ENCODE results near the gene MRTFB.

Gene MRTFB

DNA sequence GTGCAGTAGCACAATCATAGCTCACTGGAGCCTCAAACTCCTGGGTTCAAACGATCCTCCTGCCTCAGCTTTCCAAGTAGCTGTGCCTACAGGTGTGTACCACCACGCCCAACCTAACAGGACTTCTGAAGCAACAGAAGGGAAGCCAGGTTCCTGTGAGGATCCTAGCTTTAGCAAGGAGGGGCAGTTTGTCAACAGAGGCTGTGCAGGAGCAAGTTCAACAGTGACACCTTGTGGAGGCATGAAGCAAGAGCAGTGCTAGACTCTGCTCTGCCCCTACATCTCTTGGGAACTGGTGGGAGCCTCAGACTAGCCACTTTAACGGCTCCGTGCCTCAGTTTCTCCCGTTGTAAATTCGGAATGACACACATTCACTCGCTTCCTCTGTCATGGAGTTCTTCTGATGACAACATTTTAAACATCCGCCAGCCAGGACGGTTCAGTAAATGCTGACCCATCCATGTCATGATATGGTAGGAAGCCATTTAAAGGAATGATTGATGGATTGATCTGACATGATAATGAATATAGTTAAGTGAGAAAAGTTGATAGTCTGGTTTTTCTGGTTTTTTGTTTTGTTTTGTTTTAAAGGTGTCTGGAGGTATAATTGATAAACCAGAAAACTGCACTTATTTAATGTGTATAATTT is 218.7 kb downstream of the MRTFB start:
- ATAC-seq: no peak
- TF ChIP-seq ARNTL (CRISPR knock-in tag; IDR thresholded peaks at IDR 0.05; ENCODE audit: borderline replicate concordance, low read depth): no peak
- TF ChIP-seq GLIS3 (CRISPR knock-in tag; IDR thresholded peaks at IDR 0.05): no peak
- TF ChIP-seq, protein P1, sequence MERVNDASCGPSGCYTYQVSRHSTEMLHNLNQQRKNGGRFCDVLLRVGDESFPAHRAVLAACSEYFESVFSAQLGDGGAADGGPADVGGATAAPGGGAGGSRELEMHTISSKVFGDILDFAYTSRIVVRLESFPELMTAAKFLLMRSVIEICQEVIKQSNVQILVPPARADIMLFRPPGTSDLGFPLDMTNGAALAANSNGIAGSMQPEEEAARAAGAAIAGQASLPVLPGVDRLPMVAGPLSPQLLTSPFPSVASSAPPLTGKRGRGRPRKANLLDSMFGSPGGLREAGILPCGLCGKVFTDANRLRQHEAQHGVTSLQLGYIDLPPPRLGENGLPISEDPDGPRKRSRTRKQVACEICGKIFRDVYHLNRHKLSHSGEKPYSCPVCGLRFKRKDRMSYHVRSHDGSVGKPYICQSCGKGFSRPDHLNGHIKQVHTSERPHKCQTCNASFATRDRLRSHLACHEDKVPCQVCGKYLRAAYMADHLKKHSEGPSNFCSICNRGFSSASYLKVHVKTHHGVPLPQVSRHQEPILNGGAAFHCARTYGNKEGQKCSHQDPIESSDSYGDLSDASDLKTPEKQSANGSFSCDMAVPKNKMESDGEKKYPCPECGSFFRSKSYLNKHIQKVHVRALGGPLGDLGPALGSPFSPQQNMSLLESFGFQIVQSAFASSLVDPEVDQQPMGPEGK (CRISPR knock-in tag; IDR thresholded peaks at IDR 0.05; ENCODE audit: borderline replicate concordance): no peak
- no peak for TF ChIP-seq SNAI2 (CRISPR knock-in tag; IDR thresholded peaks at IDR 0.05)
- TF ChIP-seq, protein P2, sequence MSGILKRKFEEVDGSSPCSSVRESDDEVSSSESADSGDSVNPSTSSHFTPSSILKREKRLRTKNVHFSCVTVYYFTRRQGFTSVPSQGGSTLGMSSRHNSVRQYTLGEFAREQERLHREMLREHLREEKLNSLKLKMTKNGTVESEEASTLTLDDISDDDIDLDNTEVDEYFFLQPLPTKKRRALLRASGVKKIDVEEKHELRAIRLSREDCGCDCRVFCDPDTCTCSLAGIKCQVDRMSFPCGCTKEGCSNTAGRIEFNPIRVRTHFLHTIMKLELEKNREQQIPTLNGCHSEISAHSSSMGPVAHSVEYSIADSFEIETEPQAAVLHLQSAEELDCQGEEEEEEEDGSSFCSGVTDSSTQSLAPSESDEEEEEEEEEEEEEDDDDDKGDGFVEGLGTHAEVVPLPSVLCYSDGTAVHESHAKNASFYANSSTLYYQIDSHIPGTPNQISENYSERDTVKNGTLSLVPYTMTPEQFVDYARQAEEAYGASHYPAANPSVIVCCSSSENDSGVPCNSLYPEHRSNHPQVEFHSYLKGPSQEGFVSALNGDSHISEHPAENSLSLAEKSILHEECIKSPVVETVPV (CRISPR knock-in tag; IDR thresholded peaks at IDR 0.05): no peak
- no peak for TF ChIP-seq ZNF8 (CRISPR knock-in tag; IDR thresholded peaks at IDR 0.05)
- TF ChIP-seq BACH2 (CRISPR knock-in tag; IDR thresholded peaks at IDR 0.05; ENCODE audit: borderline replicate concordance): no peak
- TF ChIP-seq, protein P3, sequence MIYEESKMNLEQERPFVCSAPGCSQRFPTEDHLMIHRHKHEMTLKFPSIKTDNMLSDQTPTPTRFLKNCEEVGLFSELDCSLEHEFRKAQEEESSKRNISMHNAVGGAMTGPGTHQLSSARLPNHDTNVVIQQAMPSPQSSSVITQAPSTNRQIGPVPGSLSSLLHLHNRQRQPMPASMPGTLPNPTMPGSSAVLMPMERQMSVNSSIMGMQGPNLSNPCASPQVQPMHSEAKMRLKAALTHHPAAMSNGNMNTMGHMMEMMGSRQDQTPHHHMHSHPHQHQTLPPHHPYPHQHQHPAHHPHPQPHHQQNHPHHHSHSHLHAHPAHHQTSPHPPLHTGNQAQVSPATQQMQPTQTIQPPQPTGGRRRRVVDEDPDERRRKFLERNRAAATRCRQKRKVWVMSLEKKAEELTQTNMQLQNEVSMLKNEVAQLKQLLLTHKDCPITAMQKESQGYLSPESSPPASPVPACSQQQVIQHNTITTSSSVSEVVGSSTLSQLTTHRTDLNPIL (CRISPR knock-in tag; IDR thresholded peaks at IDR 0.05; ENCODE audit: low read depth): no peak
- no peak for TF ChIP-seq ZFP3 (CRISPR knock-in tag; IDR thresholded peaks at IDR 0.05)
- no peak for TF ChIP-seq ZNF70 (CRISPR knock-in tag; IDR thresholded peaks at IDR 0.05)
- TF ChIP-seq ZNF565 (CRISPR knock-in tag; conservative IDR thresholded peaks at IDR 0.05; ENCODE audit: low read depth): no peak
- TF ChIP-seq PPARA (CRISPR knock-in tag; IDR thresholded peaks at IDR 0.05; ENCODE audit: borderline replicate concordance): no peak

DNA sequence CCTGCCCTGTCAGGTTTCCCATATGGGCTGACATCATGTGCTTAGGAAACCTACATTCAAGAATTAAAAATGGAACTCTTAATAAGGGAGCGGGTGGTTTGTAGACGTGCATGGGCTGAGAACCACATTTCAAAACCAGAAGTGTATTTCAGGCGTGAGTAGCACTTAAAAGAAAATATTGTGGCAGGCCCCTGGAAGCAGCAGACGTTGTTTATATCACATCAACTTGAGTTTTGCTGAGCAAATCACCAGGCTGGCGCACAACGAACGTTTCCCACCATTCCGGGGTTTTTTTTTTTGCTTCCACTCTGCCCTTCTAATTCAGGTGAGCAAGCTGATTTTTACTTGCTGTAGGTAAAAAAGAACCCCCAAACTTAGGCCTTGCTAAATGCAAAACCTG is 220.2 kb downstream of the MRTFB start:
- TF ChIP-seq, protein P1 (CRISPR knock-in tag; IDR thresholded peaks at IDR 0.05; ENCODE audit: borderline replicate concordance): no peak
- TF ChIP-seq CSDC2 (CRISPR knock-in tag; IDR thresholded peaks at IDR 0.05): no peak
- TF ChIP-seq SNAI2 (CRISPR knock-in tag; IDR thresholded peaks at IDR 0.05): no peak
- TF ChIP-seq ZNF565 (CRISPR knock-in tag; conservative IDR thresholded peaks at IDR 0.05; ENCODE audit: low read depth): no peak
- TF ChIP-seq, protein P3 (CRISPR knock-in tag; IDR thresholded peaks at IDR 0.05; ENCODE audit: low read depth): no peak
- no peak for TF ChIP-seq ZFP3 (CRISPR knock-in tag; IDR thresholded peaks at IDR 0.05)
- no peak for TF ChIP-seq ZNF8 (CRISPR knock-in tag; IDR thresholded peaks at IDR 0.05)
- TF ChIP-seq, protein P4, sequence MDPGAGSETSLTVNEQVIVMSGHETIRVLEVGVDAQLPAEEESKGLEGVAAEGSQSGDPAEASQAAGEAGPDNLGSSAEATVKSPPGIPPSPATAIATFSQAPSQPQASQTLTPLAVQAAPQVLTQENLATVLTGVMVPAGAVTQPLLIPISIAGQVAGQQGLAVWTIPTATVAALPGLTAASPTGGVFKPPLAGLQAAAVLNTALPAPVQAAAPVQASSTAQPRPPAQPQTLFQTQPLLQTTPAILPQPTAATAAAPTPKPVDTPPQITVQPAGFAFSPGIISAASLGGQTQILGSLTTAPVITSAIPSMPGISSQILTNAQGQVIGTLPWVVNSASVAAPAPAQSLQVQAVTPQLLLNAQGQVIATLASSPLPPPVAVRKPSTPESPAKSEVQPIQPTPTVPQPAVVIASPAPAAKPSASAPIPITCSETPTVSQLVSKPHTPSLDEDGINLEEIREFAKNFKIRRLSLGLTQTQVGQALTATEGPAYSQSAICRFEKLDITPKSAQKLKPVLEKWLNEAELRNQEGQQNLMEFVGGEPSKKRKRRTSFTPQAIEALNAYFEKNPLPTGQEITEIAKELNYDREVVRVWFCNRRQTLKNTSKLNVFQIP (CRISPR knock-in tag; IDR thresholded peaks at IDR 0.05; ENCODE audit: borderline replicate concordance, low read depth): no peak
- TF ChIP-seq ZFP30 (CRISPR knock-in tag; IDR thresholded peaks at IDR 0.05): no peak
- TF ChIP-seq RARB (CRISPR knock-in tag; IDR thresholded peaks at IDR 0.05): no peak
- TF ChIP-seq, protein P5, sequence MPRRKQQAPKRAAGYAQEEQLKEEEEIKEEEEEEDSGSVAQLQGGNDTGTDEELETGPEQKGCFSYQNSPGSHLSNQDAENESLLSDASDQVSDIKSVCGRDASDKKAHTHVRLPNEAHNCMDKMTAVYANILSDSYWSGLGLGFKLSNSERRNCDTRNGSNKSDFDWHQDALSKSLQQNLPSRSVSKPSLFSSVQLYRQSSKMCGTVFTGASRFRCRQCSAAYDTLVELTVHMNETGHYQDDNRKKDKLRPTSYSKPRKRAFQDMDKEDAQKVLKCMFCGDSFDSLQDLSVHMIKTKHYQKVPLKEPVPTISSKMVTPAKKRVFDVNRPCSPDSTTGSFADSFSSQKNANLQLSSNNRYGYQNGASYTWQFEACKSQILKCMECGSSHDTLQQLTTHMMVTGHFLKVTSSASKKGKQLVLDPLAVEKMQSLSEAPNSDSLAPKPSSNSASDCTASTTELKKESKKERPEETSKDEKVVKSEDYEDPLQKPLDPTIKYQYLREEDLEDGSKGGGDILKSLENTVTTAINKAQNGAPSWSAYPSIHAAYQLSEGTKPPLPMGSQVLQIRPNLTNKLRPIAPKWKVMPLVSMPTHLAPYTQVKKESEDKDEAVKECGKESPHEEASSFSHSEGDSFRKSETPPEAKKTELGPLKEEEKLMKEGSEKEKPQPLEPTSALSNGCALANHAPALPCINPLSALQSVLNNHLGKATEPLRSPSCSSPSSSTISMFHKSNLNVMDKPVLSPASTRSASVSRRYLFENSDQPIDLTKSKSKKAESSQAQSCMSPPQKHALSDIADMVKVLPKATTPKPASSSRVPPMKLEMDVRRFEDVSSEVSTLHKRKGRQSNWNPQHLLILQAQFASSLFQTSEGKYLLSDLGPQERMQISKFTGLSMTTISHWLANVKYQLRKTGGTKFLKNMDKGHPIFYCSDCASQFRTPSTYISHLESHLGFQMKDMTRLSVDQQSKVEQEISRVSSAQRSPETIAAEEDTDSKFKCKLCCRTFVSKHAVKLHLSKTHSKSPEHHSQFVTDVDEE (CRISPR knock-in tag; IDR thresholded peaks at IDR 0.05): no peak
- no peak for TF ChIP-seq OSR1 (CRISPR knock-in tag; IDR thresholded peaks at IDR 0.05)
- TF ChIP-seq TCF4 (CRISPR knock-in tag; IDR thresholded peaks at IDR 0.05; ENCODE audit: borderline replicate concordance): no peak
- no peak for TF ChIP-seq GLIS3 (CRISPR knock-in tag; IDR thresholded peaks at IDR 0.05)
- TF ChIP-seq BACH2 (CRISPR knock-in tag; IDR thresholded peaks at IDR 0.05; ENCODE audit: borderline replicate concordance): no peak
- no peak for TF ChIP-seq PPARA (CRISPR knock-in tag; IDR thresholded peaks at IDR 0.05; ENCODE audit: borderline replicate concordance)
- TF ChIP-seq ARNTL (CRISPR knock-in tag; IDR thresholded peaks at IDR 0.05; ENCODE audit: borderline replicate concordance, low read depth): no peak
- TF ChIP-seq ISL1 (CRISPR knock-in tag; IDR thresholded peaks at IDR 0.05): no peak
- TF ChIP-seq ESRRG (CRISPR knock-in tag; IDR thresholded peaks at IDR 0.05): no peak
- ATAC-seq: no peak
